Skeletal muscle cell (primary cell): ENCODE measurements around the gene THSD4.
"Not testable (repeated sequence)": the region's sequence is repeated elsewhere in the genome, so short reads cannot be mapped to it uniquely, and the experiment has no call there.

Experiments used
- DNase-seq: peaks from one replicate; pipeline ENCODE4 v3.0.0-alpha.2; 2010; ENCODE audit warnings: low read depth
- H3K4me3 ChIP-seq: 2 replicates; pipeline ENCODE4 v1.5.1; 2011; ENCODE audit warnings: low read depth, mild to moderate bottlenecking, control low read depth, low read length, moderate library complexity

THSD4 gene

GRCh38 chr15:71384501-71384900 is 269.2 kb downstream of the THSD4 start:
- H3K4me3 ChIP-seq: no peak overlapping the region
- no peak for DNase-seq

- DNase-seq: no peak
Observed at GRCh38 chr15:71385026-71385425, 269.8 kb downstream of the THSD4 start.

GRCh38 chr15:71385457-71385856 is 270.2 kb downstream of the THSD4 start:
- DNase-seq: no peak
- H3K4me3 ChIP-seq: no peak overlapping the region

More at GRCh38 chr15:71385026-71385425, 269.8 kb downstream of the THSD4 start:
- no peak overlapping the region for H3K4me3 ChIP-seq

- no peak overlapping the region for H3K4me3 ChIP-seq
- DNase-seq: no peak
Observed at GRCh38 chr15:71386005-71386404, 270.7 kb downstream of the THSD4 start.

GRCh38 chr15:71386448-71387236 is 271.4 kb downstream of the THSD4 start:
- H3K4me3 ChIP-seq: no peak overlapping the region
- no peak for DNase-seq

- no peak for DNase-seq
- no peak overlapping the region for H3K4me3 ChIP-seq
Observed at GRCh38 chr15:71387810-71388209, 272.5 kb downstream of the THSD4 start.

- no peak overlapping the region for H3K4me3 ChIP-seq
- DNase-seq: no peak
Observed at GRCh38 chr15:71390096-71390495, 274.8 kb downstream of the THSD4 start.

GRCh38 chr15:71391421-71392088 is 276.3 kb downstream of the THSD4 start:
- no peak for DNase-seq

GRCh38 chr15:71392861-71393283 is 277.6 kb downstream of the THSD4 start:
- no peak overlapping the region for H3K4me3 ChIP-seq
- DNase-seq: no peak

More at GRCh38 chr15:71391421-71392088, 276.3 kb downstream of the THSD4 start:
- H3K4me3 ChIP-seq: no peak overlapping the region

GRCh38 chr15:71393383-71393782 is 278.1 kb downstream of the THSD4 start:
- no peak for DNase-seq
- H3K4me3 ChIP-seq: no peak overlapping the region

- no peak overlapping the region for H3K4me3 ChIP-seq
- no peak for DNase-seq
Observed at GRCh38 chr15:71396536-71397125, 281.4 kb downstream of the THSD4 start.

- DNase-seq: no peak
- no peak overlapping the region for H3K4me3 ChIP-seq
Observed at GRCh38 chr15:71397377-71397776, 282.1 kb downstream of the THSD4 start.

- DNase-seq: no peak
- H3K4me3 ChIP-seq: no peak overlapping the region
Observed at GRCh38 chr15:71400294-71400693, 285.0 kb downstream of the THSD4 start.

- not testable (repeated sequence) for H3K4me3 ChIP-seq, DNase-seq
Observed at GRCh38 chr15:71401728-71402127, 286.5 kb downstream of the THSD4 start.

- no peak overlapping the region for H3K4me3 ChIP-seq
- DNase-seq: no peak
Observed at GRCh38 chr15:71409541-71409940, 294.3 kb downstream of the THSD4 start.

GRCh38 chr15:71410347-71410746 is 295.1 kb downstream of the THSD4 start:
- H3K4me3 ChIP-seq: no peak overlapping the region
- no peak for DNase-seq

GRCh38 chr15:71411538-71412482 is 296.5 kb downstream of the THSD4 start:
- DNase-seq: peak; percentile 6

GRCh38 chr15:71413419-71413818 is 298.1 kb downstream of the THSD4 start:
- no peak overlapping the region for H3K4me3 ChIP-seq
- DNase-seq: no peak

More at GRCh38 chr15:71411538-71412482, 296.5 kb downstream of the THSD4 start:
- H3K4me3 ChIP-seq: no peak overlapping the region

- DNase-seq: no peak
- H3K4me3 ChIP-seq: no peak overlapping the region
Observed at GRCh38 chr15:71414853-71415252, 299.6 kb downstream of the THSD4 start.
